T-helper 2 cell treated with Interferon-gamma antibody and Interleukin-4, amounts not matched to agents 100 ng/mL and 5 ng/mL, for 36 hours (primary cell): ENCODE data around the gene CCSAP. TPM values are rescaled to one million over a fixed set of nuclear protein-coding genes. Genes with fewer than 3 reads are reported as not detected.
"Not testable (repeated sequence)": the region's sequence is repeated elsewhere in the genome, so short reads cannot be mapped to it uniquely, and the experiment has no call there.

Experiments
- intact Hi-C: fragments of 100-400 bp; cut with micrococcal nuclease; formaldehyde crosslinking; loops from one replicate; pipeline ENCODE4 v1.15.1; 2023
- total RNA-seq: library from RNA; stranded (reverse); gene quantifications from 2 replicates; pipeline ENCODE4 v1.2.3, GENCODE V29; 2022

The CCSAP gene
- total RNA-seq, 1 donor from 2014 or later = 10.0 TPM

DNA sequence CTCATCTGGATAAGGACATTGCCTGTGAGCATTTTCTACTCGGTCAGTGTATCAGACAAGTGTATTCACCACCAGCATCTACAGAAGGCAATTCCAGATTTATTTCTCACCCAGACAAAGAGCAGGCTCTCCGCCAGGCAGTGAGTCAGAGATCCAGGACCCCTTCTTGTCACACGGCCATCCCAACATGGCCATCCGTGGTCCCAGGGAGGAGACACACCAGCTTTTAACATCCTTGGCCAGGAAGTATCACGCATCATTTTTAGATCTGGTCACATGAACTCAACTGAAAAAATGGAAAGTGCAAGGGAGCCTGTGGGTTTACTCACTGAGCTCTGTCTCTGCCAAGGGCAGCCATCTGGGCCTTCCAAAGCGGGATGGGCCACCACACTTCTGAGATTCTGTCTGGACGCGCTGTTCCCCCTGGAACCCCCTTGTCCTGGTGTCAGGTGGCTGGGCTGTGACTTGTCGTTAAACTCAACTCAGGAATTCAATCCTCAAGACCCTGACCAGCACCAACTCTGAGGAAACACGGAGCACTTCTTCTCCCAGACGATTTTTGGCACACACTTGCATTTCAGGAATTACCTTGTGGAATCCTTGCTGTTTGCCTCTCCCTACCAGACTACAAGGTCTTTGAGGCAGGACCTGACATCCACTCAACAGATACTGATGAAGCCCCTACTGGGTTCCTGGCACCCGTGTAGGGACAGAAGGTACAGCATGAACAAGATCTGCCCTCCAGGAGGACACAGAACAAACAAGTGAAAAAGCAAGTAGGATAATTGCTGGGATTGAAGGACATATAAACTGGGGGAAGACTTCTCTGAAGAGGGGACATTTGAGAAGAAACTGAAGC, 21.6 kb upstream of the CCSAP start:
- intact Hi-C loops = no loop called here

DNA sequence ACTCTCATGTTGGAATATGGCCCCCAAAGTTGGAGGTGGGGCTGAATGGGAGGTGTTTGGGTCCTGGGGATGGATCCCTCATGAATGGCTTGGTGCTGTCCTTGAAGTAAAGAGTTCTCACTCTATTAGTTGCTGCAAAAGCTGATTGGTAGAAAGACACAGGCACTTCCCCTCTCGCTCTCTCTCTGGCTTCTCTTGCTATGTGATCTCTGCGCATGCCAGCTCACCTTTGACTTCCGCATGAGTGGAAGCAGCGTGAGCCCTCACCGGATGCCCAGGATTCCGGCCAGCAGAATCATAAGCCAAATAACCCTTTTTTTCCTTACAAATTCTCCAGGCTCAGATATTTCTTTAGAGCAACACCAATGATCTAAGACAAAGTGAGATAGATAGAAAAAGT, 20.9 kb upstream of the CCSAP start:
- intact Hi-C loops = no loop called here

DNA sequence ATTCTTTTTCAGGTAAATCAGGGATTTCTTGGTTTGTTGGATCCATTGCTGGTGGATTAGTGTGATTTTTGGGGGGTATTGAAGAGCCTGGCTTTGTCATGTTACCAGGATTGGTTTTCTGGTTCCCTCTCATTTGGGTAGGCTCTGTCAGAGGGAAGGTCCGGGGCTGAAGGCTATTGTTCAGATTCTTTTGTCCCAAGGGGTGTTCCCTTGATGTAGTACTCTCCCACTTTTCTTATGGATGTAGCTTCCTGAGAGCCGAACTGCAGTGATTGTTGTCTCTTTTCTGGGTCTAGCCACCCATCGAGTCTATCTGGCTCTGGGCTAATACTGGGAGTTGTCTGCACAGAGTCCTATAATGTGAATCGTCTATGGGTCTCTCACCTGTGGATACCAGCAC, 17.6 kb upstream of the CCSAP start:
- intact Hi-C loops = no loop called here

DNA sequence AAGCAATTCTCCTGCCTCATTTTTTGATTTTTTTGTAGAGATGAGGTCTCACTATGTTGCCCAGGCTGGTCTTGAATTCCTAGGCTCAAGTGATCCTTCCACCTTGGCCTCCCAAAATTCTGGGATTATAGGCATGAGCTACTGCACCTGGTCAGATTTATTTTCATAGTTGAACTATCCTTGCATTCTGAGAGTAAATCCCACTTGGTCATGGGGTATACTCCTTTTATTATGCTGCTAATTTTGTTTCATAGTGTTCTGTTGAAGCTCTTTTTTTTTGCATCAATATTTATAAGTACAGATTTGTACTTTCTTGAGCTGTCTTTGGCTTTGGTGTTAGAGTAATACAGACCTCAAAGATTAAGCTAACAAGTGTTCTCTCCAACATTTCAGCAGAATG, 12.8 kb upstream of the CCSAP start:
- intact Hi-C loops = no loop called here

DNA sequence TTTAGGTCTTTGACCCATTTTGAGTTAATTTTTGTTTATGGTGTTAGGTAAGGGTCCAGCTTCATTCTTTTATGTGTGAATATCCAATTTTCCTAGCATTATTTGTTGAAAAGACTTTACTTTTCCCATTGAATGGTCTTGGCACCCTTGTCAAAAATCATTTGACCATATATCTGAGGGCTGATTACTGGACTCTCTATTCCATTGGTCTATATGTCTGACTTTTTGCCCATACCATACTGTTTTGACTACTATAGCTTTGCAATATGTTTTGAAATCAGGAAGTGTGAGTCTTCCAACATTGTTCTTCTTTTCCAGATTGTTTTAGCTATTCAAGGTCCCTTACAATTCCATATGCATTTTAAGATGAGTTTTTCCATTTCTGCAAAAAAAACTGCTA, 11.4 kb upstream of the CCSAP start:
- intact Hi-C loops = no loop called here

DNA sequence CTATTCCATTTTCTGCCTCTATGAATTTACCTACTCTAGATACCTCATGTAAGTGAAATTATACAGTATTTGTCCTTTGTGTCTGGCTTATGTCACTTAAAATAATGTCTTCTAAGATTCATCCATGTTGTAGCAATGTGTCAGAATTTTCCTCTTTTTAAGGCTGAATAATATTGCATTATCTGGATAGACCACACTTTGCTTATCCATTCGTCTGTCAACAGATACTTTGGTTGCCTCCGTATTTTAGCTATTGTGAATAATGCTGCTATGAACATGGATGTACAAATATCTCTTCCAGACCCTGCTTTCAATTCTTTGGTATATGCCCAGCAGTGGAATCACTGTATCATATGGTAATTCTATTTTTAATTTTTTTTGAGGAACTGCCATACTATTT, 10.1 kb upstream of the CCSAP start:
- intact Hi-C loops = no loop called here

DNA sequence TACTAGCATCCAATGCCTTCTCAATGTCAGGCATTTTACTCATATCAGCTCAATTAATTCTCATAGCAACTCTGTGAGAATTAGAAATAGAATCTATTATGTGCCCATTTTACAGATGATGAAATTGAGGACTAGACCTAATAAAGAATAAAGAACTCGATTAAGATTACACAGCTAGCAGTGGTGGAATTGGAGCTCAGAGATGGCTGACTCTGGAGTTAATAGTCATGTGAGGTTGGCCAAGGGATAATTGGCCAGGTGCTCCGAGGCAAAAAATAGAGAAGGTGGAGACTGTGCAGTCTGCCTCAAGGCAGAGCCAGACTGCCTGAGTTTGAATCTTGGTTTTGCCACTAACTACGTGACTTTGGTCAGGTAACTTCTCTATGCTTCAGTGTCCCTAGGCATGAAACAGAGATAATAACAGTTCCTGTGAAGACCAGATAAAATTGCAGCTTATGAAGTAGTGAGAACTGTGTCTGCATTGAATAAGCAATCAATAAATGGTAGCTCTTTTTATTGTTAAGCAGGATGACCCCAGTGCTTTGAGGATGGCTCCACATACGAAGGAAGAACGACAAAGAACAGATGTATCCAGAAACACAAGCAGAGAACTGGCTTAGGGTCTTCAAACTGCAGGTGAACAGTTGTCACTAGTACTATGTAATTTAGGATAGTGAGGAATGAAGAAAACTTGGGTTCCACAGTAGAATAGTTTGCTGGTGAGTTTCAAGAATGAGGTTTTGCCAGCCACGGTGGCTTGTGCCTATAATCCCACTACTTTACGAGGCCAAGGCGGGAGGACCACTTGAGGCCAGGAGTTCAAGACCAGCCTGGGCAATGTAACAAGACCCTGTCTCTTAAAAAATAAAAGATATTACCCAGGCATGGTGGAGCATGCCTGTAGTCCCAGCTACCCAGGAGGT, 6.9 kb upstream of the CCSAP start:
- intact Hi-C loops = loop anchor here (10.0 kb wide), 1 partner anchor 715 kb away; the partner anchor contains the start of gene GALNT2

DNA sequence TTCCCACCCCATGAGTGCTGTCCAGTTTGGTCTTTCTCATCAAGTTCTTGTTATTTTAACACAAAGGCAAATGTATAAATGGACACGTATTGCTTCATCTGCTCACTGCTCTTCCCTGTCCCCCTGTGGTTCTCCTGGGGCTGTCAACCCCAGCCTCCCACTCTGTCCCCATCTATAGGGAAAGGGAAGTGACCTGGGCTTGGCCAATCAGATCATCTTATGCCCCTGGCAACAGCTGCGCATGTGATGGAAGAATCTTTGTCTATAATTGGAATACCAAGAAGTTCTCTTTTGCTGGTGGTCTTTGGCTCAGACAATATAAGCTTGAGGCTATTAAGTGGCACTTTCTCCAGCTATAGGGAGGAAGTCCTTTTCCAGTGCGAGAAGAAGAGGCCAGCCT, 4.7 kb upstream of the CCSAP start:
- intact Hi-C loops = loop anchor here (10.0 kb wide), 1 partner anchor 717 kb away; the partner anchor contains the start of gene GALNT2

DNA sequence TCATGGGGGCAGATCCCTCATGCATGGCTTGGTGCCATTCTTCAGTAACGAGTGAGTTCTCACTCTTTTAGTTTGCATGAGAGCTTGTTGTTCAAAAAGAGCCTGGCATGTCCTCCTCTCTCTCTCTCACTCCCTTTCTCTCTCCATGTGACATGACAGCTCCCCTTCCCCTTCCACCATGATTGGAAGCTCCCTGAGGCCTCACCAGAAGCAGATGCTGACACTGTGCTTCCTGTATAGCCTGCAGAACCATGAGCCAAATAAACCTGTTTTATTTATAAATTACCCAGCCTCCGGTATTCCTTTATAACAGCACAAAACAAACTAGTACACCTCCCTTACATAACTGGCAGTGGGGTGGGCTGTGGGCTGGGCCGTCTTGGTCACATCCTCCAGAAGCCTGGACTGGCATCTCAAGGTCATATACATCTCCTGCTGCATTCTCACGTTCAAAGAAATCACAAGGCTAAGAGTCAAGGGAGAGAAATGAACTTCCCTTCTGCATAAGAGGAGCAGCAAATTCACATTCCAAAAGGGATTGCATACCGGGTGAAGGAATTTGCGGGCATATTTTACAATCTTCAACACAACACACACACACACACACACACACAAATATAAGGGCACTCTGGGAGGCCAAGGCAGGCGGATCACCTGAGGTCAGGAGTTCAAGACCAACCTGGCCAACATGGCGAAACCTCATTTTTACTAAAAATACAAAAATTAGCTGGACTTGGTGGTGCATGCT, 2.3 kb upstream of the CCSAP start:
- intact Hi-C loops = loop anchor here (5.0 to 10.0 kb wide), 3 partner anchors 93 to 938 kb away; partner anchors contain the start of genes GALNT2 and TRIM11

DNA sequence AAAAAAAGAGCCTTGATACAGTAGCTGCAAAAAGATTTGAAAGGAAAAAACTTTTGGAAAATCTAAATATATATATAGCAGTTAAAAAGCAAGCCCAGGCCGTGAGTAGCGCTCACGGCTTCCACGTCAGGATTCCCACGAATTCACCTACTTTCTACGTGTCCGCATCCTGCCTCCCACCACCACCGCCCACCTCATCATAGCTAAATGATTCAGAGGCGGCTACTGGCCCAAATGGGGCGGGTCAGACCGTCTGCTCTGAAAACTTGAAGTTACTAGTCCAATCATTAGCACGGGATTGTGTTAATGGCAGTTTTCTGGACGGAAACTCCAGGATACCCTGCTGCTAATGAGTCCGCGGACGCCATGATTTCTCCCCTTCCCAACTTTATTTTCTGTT, 1.3 kb upstream of the CCSAP start:
- intact Hi-C loops = loop anchor here (5.0 to 10.0 kb wide), 3 partner anchors 92 to 937 kb away; partner anchors contain the start of genes GALNT2 and TRIM11

DNA sequence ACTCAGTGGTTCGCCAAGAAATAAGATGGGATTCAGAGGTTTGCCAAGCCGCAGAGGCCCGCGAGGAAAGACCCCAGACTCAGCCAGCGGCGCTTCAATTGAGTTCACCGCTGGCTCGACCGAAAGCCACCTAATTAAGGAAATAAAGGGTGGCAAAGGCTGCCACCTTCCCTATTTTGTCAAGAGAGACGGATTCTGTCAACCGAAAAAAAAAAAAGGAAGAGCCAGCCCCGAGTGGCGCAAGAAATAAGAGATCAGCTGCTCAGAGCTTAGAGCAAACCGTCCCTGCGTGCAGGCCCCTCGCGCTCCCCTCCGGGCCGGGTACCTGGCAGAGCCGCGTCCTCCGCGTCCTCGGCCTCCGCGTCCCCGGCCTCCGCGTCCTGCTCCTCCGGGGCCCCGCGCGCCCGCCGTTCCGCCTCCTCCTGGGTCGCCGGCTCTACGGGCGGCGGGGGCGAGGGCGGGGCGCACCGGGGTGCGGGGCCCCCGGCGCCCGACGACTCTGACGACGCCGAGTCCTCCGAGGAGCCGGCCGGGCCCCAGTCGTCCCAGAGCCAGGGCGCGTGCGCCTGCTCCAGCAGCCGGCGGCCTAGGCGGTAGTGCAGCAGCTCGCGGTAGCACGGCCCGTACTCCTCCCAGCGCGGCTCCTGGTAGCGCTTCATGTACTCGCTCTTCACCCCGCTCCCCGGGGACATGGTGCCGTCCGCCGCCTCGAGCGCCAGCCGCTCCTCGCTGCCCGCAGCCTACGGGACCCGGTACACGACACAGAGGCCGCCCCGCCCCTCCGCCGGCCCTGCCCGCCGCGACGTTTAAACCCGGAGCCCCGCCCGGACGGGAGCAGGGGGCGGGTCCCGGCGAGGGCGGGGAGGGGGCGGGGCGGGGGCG, 832 bp downstream of the CCSAP start:
- intact Hi-C loops = loop anchor here (1.0 to 10.0 kb wide), 8 partner anchors 17 to 935 kb away; partner anchors contain the start of genes GALNT2, RAB4A, TAF5L and TRIM11

DNA sequence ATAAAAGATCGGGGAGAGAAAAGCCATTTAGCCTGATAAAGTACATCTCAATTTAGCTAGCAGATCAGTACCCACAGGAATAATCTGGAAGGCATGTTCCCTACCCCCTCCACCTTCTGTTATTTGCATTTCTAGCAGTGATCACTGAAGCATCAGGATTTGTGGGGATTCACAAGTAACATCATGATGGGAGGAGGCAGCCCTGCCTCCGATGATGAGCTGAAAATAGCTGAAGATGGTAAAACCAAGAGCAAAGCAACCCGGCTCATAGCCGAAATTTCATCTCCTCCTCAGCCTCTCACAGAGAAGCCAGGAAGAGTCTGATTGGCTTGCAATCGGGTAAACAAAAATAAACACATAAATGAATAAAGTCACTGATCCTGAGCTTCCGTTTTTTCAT, 2.4 kb downstream of the CCSAP start:
- intact Hi-C loops = loop anchor here (5.0 to 10.0 kb wide), 3 partner anchors 88 to 933 kb away; partner anchors contain the start of genes GALNT2 and TRIM11

DNA sequence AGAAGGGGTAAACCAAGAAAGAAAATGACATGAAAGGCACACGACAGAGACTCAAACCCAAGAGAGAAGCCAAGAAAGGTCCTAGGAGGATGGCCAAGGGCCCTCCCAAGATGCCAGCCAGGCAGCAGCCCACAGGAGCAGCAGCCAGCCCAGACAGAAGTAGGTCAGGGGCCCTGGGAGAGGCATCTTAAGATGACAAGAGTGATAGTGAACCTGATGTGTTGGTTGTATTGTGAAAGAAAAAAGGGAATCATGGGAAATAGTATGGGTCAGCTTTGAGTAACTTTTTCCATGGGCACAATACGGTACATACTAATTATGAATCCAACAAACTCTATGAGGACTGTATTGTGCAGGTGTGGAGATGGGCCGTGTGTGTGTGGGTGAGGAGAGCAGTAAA, 3.3 kb downstream of the CCSAP start:
- intact Hi-C loops = no loop called here

DNA sequence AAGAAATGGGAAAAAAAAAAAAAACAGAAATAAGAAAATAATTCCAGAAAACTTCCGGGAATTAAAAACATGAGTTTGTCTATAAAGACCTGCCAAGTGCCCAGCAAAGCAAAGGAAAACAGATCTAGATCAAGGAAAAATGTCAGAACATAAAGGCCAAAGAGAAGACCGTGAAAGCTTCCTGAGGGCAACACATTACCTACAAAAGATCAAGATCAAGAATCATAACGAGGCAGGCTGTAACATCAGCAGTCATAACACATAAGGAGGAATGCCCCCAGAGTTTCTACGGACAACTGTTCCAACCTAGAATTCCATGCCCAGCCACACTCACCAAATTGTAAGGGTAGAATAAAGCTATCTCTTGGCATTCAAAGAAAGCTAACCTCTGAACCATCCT, 3.8 kb downstream of the CCSAP start:
- intact Hi-C loops = no loop called here

DNA sequence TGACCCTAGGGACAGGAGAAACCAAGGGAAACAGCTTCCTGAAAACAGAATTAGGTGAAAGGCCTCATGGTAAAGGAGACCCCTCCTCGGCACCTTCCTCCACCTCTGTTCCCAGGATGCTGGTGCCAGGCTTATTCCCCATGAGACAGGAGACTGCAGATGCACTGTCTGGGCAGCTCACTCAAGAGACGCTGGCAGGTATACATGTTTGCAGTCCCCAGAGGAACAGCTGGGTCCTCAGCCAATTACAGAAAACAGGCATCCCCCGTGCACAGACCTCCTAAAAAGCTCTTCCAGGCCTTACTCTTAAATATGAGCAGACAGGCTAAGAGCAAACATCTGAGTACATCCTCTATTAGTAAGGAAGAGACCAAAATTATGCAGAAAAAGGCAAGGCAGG, 6.5 kb downstream of the CCSAP start:
- intact Hi-C loops = no loop called here

DNA sequence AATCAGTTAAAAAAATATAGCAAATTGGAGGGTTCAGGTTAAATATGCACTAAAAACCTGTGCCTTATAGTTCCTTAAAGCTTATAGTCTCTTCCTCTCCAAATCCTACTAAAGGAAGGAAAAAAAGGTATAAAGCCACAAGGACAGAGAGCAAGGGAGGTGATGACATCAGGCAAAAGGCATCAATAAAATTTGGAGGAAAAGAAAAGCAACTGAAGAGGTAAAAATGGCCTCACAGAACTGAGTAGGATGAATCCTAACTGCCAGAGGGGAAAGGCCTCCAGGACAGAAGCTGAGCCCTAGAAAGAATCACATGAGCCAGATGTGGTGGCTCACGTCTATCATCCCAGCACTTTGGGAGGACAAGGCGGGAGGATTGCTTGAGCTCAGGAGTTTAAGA, 8.1 kb downstream of the CCSAP start:
- intact Hi-C loops = no loop called here

DNA sequence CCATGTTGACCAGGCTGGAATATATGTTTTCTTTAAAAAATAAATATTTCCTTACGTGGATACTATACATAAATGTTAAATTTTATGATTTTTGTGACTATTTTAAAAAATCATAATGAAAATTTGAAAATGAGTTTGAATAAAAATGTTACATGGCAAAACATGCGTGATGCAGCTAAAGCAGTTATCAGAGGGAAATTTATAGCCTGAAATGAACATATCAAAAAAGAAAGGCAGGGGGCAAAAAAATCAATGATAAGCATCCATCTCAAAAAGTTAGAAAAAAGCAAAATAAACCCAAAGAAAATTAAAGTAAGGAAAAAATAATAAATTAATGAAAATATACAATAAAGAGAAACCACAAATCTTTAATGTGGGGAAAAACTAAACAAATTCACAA, 8.6 kb downstream of the CCSAP start:
- intact Hi-C loops = no loop called here

DNA sequence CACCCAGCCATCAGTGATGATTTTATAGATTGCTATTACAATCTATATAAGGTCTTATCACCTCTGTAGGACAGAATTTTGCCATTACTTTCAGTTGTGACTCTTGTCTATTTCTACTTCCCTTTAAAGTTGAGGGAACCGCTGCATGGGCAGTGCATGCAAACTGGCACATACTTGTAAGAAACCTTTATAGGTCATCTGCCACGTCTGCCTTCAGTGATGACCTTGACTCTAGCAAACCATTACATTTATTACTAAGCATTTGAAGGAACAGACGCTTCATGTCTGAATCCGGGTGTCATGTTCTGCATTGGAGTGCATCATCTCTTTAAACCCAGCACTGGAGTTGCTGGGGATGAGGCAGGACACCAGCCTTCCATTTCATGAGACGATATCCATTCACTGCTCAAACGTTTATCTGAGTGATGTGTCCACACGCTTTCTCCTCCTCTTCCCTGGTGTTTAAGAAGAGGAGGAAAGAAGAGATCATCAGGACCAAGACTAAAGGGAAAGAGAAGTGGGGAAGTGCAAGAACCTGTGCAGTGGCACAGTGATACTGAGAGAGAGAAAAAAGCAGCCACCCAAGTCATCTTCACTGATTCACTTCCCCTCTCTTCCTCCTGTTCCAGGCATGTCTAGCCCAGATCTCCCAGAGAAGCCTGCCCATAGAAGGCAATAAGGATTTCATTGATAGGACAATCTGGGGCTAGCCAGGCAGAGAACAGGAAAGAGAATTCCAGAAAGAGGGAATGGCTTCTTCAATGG, 14.1 kb downstream of the CCSAP start:
- intact Hi-C loops = no loop called here

DNA sequence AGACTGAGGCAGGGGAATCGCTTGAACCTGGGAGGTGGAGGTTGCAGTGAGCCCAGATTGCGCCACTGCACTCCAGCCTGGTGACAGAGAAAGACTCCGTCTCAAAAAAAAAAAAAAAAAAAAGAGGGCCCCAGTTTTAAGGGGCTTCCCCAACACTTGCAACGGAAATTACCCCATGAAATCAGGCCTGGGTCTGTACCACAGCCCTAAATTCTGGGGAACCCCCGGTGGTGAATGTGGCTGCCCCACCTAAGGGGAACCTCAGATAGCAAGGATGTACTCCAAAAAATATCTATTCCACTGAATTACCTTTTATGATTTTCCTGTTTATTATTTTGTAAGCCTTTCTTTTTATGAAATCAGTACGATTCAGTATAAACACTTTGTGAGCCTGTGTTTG, 15.1 kb downstream of the CCSAP start:
- intact Hi-C loops = not testable (repeated sequence)
